H9 (cell line): Measurements from ENCODE around the gene TRIO. TPM values are rescaled to one million over a fixed set of nuclear protein-coding genes. Genes with fewer than 3 reads are reported as not detected.
A peak's percentile ranks its signal among the peaks of the same experiment; 100 is the strongest.

Experiments used
- DNase-seq: peaks from one replicate; pipeline ENCODE4 v3.0.0-alpha.2; 2017
- H2AFZ ChIP-seq: one replicate; pipeline ENCODE4 v1.6.1; 2013; ENCODE audit warnings: mild to moderate bottlenecking, low read length, control low read depth, moderate library complexity
- H2AK5ac ChIP-seq: 2 replicates; pipeline ENCODE4 v1.6.1; 2013; ENCODE audit warnings: low read length, control low read depth, mixed read lengths; ENCODE audit not compliant: insufficient read length
- H2BK120ac ChIP-seq: one replicate; pipeline ENCODE4 v1.6.1; 2013; ENCODE audit warnings: low read depth, mild to moderate bottlenecking, low read length, control low read depth, inconsistent platforms; ENCODE audit not compliant: poor library complexity, severe bottlenecking
- H2BK12ac ChIP-seq: 2 replicates; pipeline ENCODE4 v1.6.1; 2013; ENCODE audit warnings: low read length, control low read depth, mixed read lengths, low read depth; ENCODE audit not compliant: insufficient read length
- H2BK15ac ChIP-seq: 2 replicates; pipeline ENCODE4 v1.6.1; 2013; ENCODE audit warnings: low read depth, low read length, control low read depth
- H2BK20ac ChIP-seq: one replicate; pipeline ENCODE4 v1.6.1; 2013; ENCODE audit warnings: low read depth, mild to moderate bottlenecking, low read length, control low read depth, inconsistent platforms; ENCODE audit not compliant: poor library complexity, severe bottlenecking
- H2BK5ac ChIP-seq: 2 replicates; pipeline ENCODE4 v1.6.1; 2013; ENCODE audit warnings: low read length, control low read depth, mixed read lengths; ENCODE audit not compliant: insufficient read length
- H3K14ac ChIP-seq: 2 replicates; pipeline ENCODE4 v1.6.1; 2013; ENCODE audit warnings: low read length, control low read depth; ENCODE audit not compliant: insufficient read depth
- H3K18ac ChIP-seq: 2 replicates; pipeline ENCODE4 v1.6.1; 2013; ENCODE audit warnings: low read depth, mild to moderate bottlenecking, mixed read lengths, low read length, control low read depth; ENCODE audit not compliant: insufficient read length
- H3K23ac ChIP-seq: 2 replicates; pipeline ENCODE4 v1.6.1; 2013; ENCODE audit warnings: low read length, control low read depth, mixed read lengths, low read depth; ENCODE audit not compliant: insufficient read length
- H3K23me2 ChIP-seq: 2 replicates; pipeline ENCODE4 v1.6.1; 2013; ENCODE audit warnings: low read depth, mild to moderate bottlenecking, mixed read lengths, low read length, control low read depth; ENCODE audit not compliant: insufficient read length, poor library complexity, severe bottlenecking
- H3K27ac ChIP-seq: 2 replicates; pipeline ENCODE4 v1.5.1; 2013; ENCODE audit warnings: low read length, control low read depth, mixed read lengths, low read depth; ENCODE audit not compliant: insufficient read length
- H3K27me3 ChIP-seq: 2 replicates; pipeline ENCODE4 v1.6.1; 2013; ENCODE audit warnings: low read length, control low read depth, inconsistent platforms; ENCODE audit not compliant: insufficient read depth
- H3K4ac ChIP-seq: 2 replicates; pipeline ENCODE4 v1.6.1; 2013; ENCODE audit warnings: low read depth, mild to moderate bottlenecking, control low read depth, inconsistent platforms, low read length, moderate library complexity
- H3K4me1 ChIP-seq: 2 replicates; pipeline ENCODE4 v1.6.1; 2013; ENCODE audit warnings: low read length, control low read depth, inconsistent platforms; ENCODE audit not compliant: insufficient read depth
- H3K4me2 ChIP-seq: 2 replicates; pipeline ENCODE4 v1.6.1; 2013; ENCODE audit warnings: low read length, control low read depth, mixed read lengths; ENCODE audit not compliant: insufficient read length, insufficient read depth
- H3K56ac ChIP-seq: 2 replicates; pipeline ENCODE4 v1.6.1; 2013; ENCODE audit warnings: low read depth, mild to moderate bottlenecking, mixed read lengths, low read length, control low read depth; ENCODE audit not compliant: insufficient read length
- H3K79me1 ChIP-seq: 2 replicates; pipeline ENCODE4 v1.6.1; 2013; ENCODE audit warnings: low read depth, mild to moderate bottlenecking, moderate library complexity, low read length, control low read depth, inconsistent platforms; ENCODE audit not compliant: insufficient read depth, poor library complexity, severe bottlenecking
- H3K79me2 ChIP-seq: 2 replicates; pipeline ENCODE4 v1.6.1; 2013; ENCODE audit warnings: low read length, control low read depth, inconsistent platforms; ENCODE audit not compliant: insufficient read depth
- H3K9ac ChIP-seq: 2 replicates; pipeline ENCODE4 v1.6.1; 2013; ENCODE audit warnings: low read length, control low read depth, mixed read lengths; ENCODE audit not compliant: insufficient read length; ENCODE audit errors: extremely low read depth
- H3K9me3 ChIP-seq: one replicate; pipeline ENCODE4 v1.6.1; 2013; ENCODE audit warnings: low read depth, low read length, inconsistent platforms; ENCODE audit not compliant: control insufficient read depth
- H3T11ph ChIP-seq: one replicate; pipeline ENCODE4 v1.6.1; 2013; ENCODE audit warnings: mild to moderate bottlenecking, low read length, control low read depth, inconsistent platforms
- H4K20me1 ChIP-seq: one replicate; pipeline ENCODE4 v1.6.1; 2013; ENCODE audit not compliant: control insufficient read depth, insufficient read length, insufficient read depth
- H4K5ac ChIP-seq: 2 replicates; pipeline ENCODE4 v1.6.1; 2013; ENCODE audit warnings: low read depth, mild to moderate bottlenecking, mixed read lengths, low read length, control low read depth; ENCODE audit not compliant: insufficient read length
- H4K8ac ChIP-seq: replicated peaks from 2 replicates; pipeline ENCODE4 v1.6.1; 2013; ENCODE audit warnings: low read length, control low read depth, mixed read lengths, low read depth; ENCODE audit not compliant: insufficient read length
- H4K91ac ChIP-seq: 2 replicates; pipeline ENCODE4 v1.6.1; 2013; ENCODE audit warnings: low read depth, mild to moderate bottlenecking, moderate library complexity, mixed read lengths, low read length, control low read depth; ENCODE audit not compliant: insufficient read length
- H3K27ac Mint-ChIP-seq, 3 experiments: 2 replicates in 2 of 3; 3 replicates in 1 of 3; pipeline ENCODE4 v1.8.0; 2020 to 2021; ENCODE audit warnings: mixed read lengths in 3 of 3, mild to moderate bottlenecking in 1 of 3, moderate library complexity in 1 of 3
- H3K27me3 Mint-ChIP-seq: 2 replicates; pipeline ENCODE4 v1.8.0; 2021; ENCODE audit warnings: low read depth, mild to moderate bottlenecking, moderate library complexity, mixed read lengths
- H3K36me3 Mint-ChIP-seq, 3 experiments: 2 replicates in 2 of 3; 3 replicates in 1 of 3; pipeline ENCODE4 v1.8.0; 2020 to 2021; ENCODE audit warnings: low read depth in 3 of 3, mixed read lengths in 3 of 3; ENCODE audit not compliant: insufficient read depth in 1 of 3
- H3K4me1 Mint-ChIP-seq, 2 experiments: 2 replicates each; pipeline ENCODE4 v1.8.0; 2020; ENCODE audit warnings: mixed read lengths in 2 of 2
- H3K4me3 Mint-ChIP-seq, 2 experiments: 2 replicates in 1 of 2; 3 replicates in 1 of 2; pipeline ENCODE4 v1.8.0; 2020 to 2021; ENCODE audit warnings: mild to moderate bottlenecking in 2 of 2, mixed read lengths in 2 of 2, moderate library complexity in 1 of 2
- H3K9me3 Mint-ChIP-seq, 2 experiments: 2 replicates in 1 of 2; 3 replicates in 1 of 2; pipeline ENCODE4 v1.8.0; 2020; ENCODE audit warnings: mild to moderate bottlenecking in 2 of 2, mixed read lengths in 2 of 2, moderate library complexity in 1 of 2
- CTCF ChIP-seq: fragments of 200-600 bp; sonication (generic); conservative IDR thresholded peaks from 3 replicates; pipeline ENCODE4 v1.8.0; 2021; ENCODE audit warnings: antibody characterized with exemption, mild to moderate bottlenecking
- WGBS: extraction: QIAGEN DNeasy Blood & Tissue Kit; methylation state at CpG from one replicate; pipeline ENCODE4 v1.1.7; 2013; ENCODE audit warnings: missing lambda C conversion rate, low lambda C conversion rate, mixed read lengths; ENCODE audit not compliant: insufficient read length; ENCODE audit errors: extremely low coverage; 5-methylcytosine and 5-hydroxymethylcytosine counted together
- total RNA-seq: library from RNA; stranded (reverse); gene quantifications from 2 replicates; pipeline ENCODE4 v1.2.1, GENCODE V29; 2021

TRIO gene
- total RNA-seq, 1 experiment from 2014 or later = 87.8 TPM

DNA sequence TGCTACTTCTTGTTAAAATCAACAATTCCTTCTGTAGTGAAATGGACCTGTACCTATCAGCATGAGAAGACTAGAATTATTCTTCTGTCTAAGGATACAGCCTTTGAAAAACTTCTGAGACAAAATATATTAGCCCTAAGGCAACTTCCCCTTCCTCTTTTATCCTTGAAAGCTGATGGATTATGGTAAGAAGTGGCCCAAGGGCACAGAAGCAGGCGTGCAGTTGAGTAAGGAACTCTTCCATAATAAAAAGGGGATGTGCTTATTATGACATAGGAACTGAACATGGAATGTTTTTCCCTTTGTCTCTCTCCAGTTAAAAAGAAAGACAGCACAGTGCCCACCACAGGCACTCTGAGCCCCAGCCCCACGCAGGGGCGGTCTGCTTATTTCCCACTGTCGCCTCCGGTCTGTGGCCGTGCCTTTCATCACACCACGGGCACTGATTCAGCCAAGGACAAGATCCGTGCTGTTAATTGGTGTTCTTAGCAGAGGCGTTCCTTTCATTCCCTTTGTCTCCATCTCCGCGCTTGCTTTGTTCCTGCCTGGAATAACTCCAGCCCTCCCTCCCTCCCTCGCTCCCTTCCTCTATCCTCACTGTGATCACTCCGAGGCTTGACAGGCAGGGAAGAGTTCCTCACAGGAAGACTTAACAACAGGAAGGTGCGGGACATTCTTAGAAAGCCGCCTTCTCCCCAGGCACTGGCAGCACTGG lies 302.6 kb downstream of the TRIO start:
- Histone ChIP-seq H3K79me2 (no peaks in the 10 kb centered on the region), H3K9ac (no peak overlapping the region), H3K79me1 (no peaks in the 10 kb centered on the region), H4K8ac (no peak overlapping the region), H3K23ac (no peak overlapping the region), H2AK5ac (no peak overlapping the region), H3K27me3 (no peaks in the 10 kb centered on the region), H4K5ac (no peak overlapping the region), H3K4me2 (peak overlapping the region; percentile 13), H2BK20ac (no peak overlapping the region), H3K27ac (no peak overlapping the region), H3K9me3 (no peaks in the 10 kb centered on the region), H2BK12ac (no peak overlapping the region), H4K91ac (no peak overlapping the region), H2BK120ac (no peak overlapping the region), H3K56ac (no peak overlapping the region), H2BK15ac (no peak overlapping the region), H3K18ac (no peak overlapping the region), H2BK5ac (no peak overlapping the region), H4K20me1 (no peaks in the 10 kb centered on the region), H2AFZ (no peak overlapping the region), H3K14ac (no peak overlapping the region), H3K4ac (no peak overlapping the region), H3K23me2 (no peaks in the 10 kb centered on the region), H3T11ph (no peak overlapping the region), H3K4me1 (peaks cover 6% of the 10 kb centered on the region; the same call in 1 of the 2 replicates)
- Mint-ChIP-seq H3K27ac (peak overlapping the region in 2 of 3 experiments; percentile 42 to 78; a peak in 4 of 7 replicates), H3K27me3 (no peaks in the 10 kb centered on the region), H3K36me3 (peaks cover 0 to 6% (median 4%) of the 10 kb centered on the region in 3 experiments; a peak in 5 of 7 replicates), H3K9me3 (no peaks in the 10 kb centered on the region), H3K4me3 (peak overlapping the region in 1 of 2 experiments; percentile 52; a peak in 3 of 5 replicates), H3K4me1 (peaks cover 29 to 32% of the 10 kb centered on the region in 2 experiments)
- no CpG with 5 or more reads among the region's 15 CpGs for whole genome bisulfite sequencing
- TF ChIP-seq CTCF = no peak
- peak; percentile 86 for DNase-seq
